Uterus (tissue), 4 donors: Measurements from ENCODE around the gene VAPA. TPM values are rescaled to one million over a fixed set of nuclear protein-coding genes. Genes with fewer than 3 reads are reported as not detected.

Experiments used
- DNase-seq, 2 donors: peaks; one replicate each; pipeline ENCODE4 v3.0.0-alpha.2; 2019 to 2020
- H3K27ac ChIP-seq, 2 donors: fragments of 200-600 bp; sonication (generic); 1 replicate in 1 of 2; 2 replicates in 1 of 2; pipeline ENCODE4 v1.5.1; 2016 to 2018
- H3K27me3 ChIP-seq, 2 donors: fragments of 200-600 bp; sonication (generic); one replicate each; pipeline ENCODE4 v1.5.1; 2018 to 2019; ENCODE audit warnings: control low read depth in 1 of 2
- H3K36me3 ChIP-seq, 2 donors: fragments of 200-600 bp; sonication (generic); one replicate each; pipeline ENCODE4 v1.5.1; 2019; ENCODE audit warnings: control low read depth in 1 of 2
- H3K4me1 ChIP-seq, 2 donors: fragments of 200-600 bp; sonication (generic); one replicate each; pipeline ENCODE4 v1.5.1; 2018 to 2019; ENCODE audit warnings: control low read depth in 1 of 2
- H3K4me3 ChIP-seq, 2 donors: fragments of 200-600 bp; sonication (generic); 1 replicate in 1 of 2; 2 replicates in 1 of 2; pipeline ENCODE4 v1.5.1; 2018 to 2019; ENCODE audit warnings: mild to moderate bottlenecking in 1 of 2
- H3K9me3 ChIP-seq, 2 donors: fragments of 200-600 bp; sonication (generic); one replicate each; pipeline ENCODE4 v1.5.1; 2019; ENCODE audit warnings: control low read depth in 1 of 2
- CTCF ChIP-seq, 4 experiments: fragments of 200-600 bp in 2 of 4; fragments of 450-650 bp in 2 of 4; sonication (generic) in 2 of 4; IDR thresholded peaks; one replicate each; pipeline ENCODE4 v1.5.1; 2016 to 2019; ENCODE audit warnings: antibody characterized with exemption in 4 of 4, mild to moderate bottlenecking in 2 of 4, moderate library complexity in 1 of 4
- POLR2A ChIP-seq, 2 donors: fragments of 450-650 bp; IDR thresholded peaks; one replicate each; pipeline ENCODE4 v1.6.1; 2016; ENCODE audit warnings: antibody characterized with exemption in 2 of 2, mild to moderate bottlenecking in 1 of 2, moderate library complexity in 1 of 2
- intact Hi-C: fragments of 100-400 bp; cut with DNase I; formaldehyde crosslinking; loops from one replicate; pipeline ENCODE4 v1.15.1; 2023; ENCODE audit warnings: low total_unique reads
- total RNA-seq, 4 donors: library from RNA; depleted of rRNA in 3 of 4; stranded (reverse); fragments of >200 nt in 3 of 4; gene quantifications; one replicate each; pipeline versions ENCODE4 v1.1.0 to v1.2.4, GENCODE V29; 2014 to 2023
- donor health status: DM: yes; HTN: yes; CAD: no.

VAPA gene
- total RNA-seq, 4 donors from 2014 or later, result 119 to 253 (median 226) TPM

GRCh38 chr18:9902832-9903231 lies 11.0 kb upstream of the VAPA start:
- H3K36me3 ChIP-seq, result no peaks in the 10 kb centered on the region
- H3K4me3 ChIP-seq, result no peak overlapping the region
- TF ChIP-seq CTCF (IDR thresholded peaks at IDR 0.05) (no peak), POLR2A (IDR thresholded peaks at IDR 0.05) (no peak)
- no peak for DNase-seq
- intact Hi-C loops, result no loop called here
- H3K9me3 ChIP-seq, result no peaks in the 10 kb centered on the region
- no peaks in the 10 kb centered on the region for H3K4me1 ChIP-seq
- no peak overlapping the region for H3K27ac ChIP-seq
- no peaks in the 10 kb centered on the region for H3K27me3 ChIP-seq

- peak overlapping the region in 1 of 2 donors; percentile 16 for H3K27ac ChIP-seq
- H3K4me1 ChIP-seq, result no peaks in the 10 kb centered on the region
- intact Hi-C loops, result no loop called here
- no peak overlapping the region for H3K4me3 ChIP-seq
- DNase-seq, result peak in 1 of 2 donors; percentile 50
- H3K27me3 ChIP-seq, result no peaks in the 10 kb centered on the region
- H3K9me3 ChIP-seq, result no peaks in the 10 kb centered on the region
- TF ChIP-seq CTCF (IDR thresholded peaks at IDR 0.05) (no peak), POLR2A (IDR thresholded peaks at IDR 0.05) (no peak)
- no peaks in the 10 kb centered on the region for H3K36me3 ChIP-seq
Observed at GRCh38 chr18:9905401-9905922, 8.4 kb upstream of the VAPA start.

- H3K9me3 ChIP-seq, result no peaks in the 10 kb centered on the region
- DNase-seq, result no peak
- TF ChIP-seq CTCF (IDR thresholded peaks at IDR 0.05), result no peak
- TF ChIP-seq POLR2A (IDR thresholded peaks at IDR 0.05), result no peak
- intact Hi-C loops, result no loop called here
- H3K27ac ChIP-seq, result no peak overlapping the region
- no peaks in the 10 kb centered on the region for H3K36me3 ChIP-seq
- H3K4me1 ChIP-seq, result no peaks in the 10 kb centered on the region
- no peaks in the 10 kb centered on the region for H3K27me3 ChIP-seq
- no peak overlapping the region for H3K4me3 ChIP-seq
Observed at GRCh38 chr18:9906481-9906880, 7.3 kb upstream of the VAPA start.

GRCh38 chr18:9907867-9908266 lies 5.9 kb upstream of the VAPA start:
- Histone ChIP-seq H3K27ac (no peak overlapping the region), H3K4me1 (no peaks in the 10 kb centered on the region), H3K36me3 (no peaks in the 10 kb centered on the region), H3K9me3 (no peaks in the 10 kb centered on the region), H3K4me3 (no peak overlapping the region), H3K27me3 (no peaks in the 10 kb centered on the region)
- TF ChIP-seq POLR2A (IDR thresholded peaks at IDR 0.05), result no peak
- no peak for TF ChIP-seq CTCF (IDR thresholded peaks at IDR 0.05)
- no peak for DNase-seq
- intact Hi-C loops, result no loop called here

GRCh38 chr18:9910071-9910470 lies 3.7 kb upstream of the VAPA start:
- Histone ChIP-seq H3K9me3 (no peaks in the 10 kb centered on the region), H3K4me3 (no peak overlapping the region), H3K4me1 (no peaks in the 10 kb centered on the region), H3K27me3 (no peaks in the 10 kb centered on the region), H3K36me3 (no peaks in the 10 kb centered on the region), H3K27ac (no peak overlapping the region)
- intact Hi-C loops, result no loop called here
- no peak for TF ChIP-seq CTCF (IDR thresholded peaks at IDR 0.05)
- TF ChIP-seq POLR2A (IDR thresholded peaks at IDR 0.05), result no peak
- no peak for DNase-seq
